Measurements from ENCODE around the gene SSB.
"Not testable (repeated sequence)": the region's sequence is repeated elsewhere in the genome, so short reads cannot be mapped to it uniquely, and the experiment has no call there.

SSB gene

GRCh38 chr2:169839954-169840746, 41.5 kb downstream of the SSB start:
- DNase-seq: no peak

DNA sequence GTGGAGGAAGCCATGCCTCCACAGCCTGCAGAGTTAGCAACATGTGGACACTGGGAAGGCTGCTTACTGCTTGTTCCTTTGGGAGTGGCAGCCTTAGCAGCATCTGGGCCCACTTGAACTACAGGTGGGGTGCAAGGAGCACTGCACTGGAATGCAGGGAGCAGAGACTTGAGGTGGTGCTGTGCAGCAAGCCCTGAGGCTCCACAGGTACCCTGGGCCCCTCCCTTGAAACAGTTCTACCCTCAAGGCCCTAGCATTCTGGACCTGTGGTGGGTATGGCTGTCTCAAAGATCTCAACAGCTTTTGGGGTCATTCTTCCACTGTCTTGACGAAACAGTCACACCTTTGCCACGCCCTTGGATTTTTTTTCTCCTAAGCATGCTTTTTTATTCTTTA, 42.1 kb downstream of the SSB start:
- DNase-seq: no peak

DNA sequence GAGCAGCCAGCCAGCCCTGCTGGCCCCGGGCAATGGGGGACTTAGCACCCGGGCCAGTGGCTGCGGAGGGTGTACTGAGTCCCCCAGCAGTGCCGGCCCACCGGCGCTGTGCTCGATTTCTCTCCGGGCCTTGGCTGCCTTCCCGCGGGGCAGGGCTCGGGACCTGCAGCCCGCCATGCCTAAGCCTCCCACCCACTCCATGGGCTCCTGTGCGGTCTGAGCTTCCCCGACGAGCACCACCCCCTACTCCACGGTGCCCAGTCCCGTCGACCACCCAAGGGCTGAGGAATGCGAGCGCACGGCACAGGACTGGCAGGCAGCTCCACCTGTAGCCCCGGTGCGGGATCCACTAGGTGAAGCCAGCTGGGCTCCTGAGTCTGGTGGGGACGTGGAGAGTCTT, 43.0 kb downstream of the SSB start:
- not testable (repeated sequence) for DNase-seq

DNA sequence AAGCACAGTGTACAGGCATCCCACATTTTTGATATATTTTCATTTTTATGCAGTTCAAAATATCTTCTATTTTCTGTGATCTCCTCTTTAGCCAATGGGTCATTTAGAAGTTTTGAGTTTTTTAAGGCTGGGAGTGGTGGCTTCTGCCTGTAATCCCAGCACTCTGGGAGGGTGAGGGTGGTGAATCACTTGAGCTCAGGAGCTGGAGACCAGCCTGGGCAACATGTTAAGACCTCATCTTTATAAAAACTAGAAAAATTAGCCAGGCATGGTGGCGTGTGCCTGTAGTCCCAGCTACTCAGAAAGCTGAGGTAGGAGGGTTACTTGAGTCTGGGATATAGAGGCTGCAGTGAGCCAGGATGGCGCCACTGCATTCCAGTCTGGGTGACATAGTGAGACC, 46.3 kb downstream of the SSB start:
- DNase-seq: no peak

DNA sequence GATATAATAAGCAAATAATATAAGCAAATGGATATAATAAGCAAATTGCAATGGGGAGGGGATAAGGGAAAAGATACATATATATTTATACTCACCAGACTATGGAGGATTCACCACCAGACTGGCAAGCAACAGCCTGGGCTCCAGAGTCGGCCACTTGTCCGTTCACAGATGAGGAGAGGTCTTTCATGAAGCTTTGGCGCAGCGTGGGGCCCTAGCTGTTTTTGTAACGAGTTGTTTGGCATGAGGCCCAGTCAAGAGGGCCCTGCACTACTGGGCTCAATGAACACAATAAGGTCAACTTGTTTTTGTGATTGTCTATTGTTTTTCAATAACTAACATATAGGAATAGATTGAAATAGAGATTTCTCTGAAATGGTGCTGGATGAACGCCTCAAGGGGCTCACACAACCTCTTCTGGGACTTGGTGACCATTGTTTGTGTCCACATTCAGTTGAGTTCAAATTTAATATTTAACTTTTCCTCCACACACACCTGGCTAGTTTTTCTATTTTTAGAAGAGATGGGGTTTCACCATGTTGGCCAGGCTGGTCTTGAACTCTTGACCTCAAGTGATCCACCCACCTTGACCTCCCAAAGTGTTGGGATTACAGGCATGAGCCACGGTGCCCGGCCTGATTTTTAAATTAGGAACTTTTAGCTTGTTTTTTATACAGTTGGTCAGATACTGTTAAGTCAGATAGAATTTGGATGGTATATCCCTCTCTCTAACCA, 50.5 kb downstream of the SSB start:
- not testable (repeated sequence) for DNase-seq

DNA sequence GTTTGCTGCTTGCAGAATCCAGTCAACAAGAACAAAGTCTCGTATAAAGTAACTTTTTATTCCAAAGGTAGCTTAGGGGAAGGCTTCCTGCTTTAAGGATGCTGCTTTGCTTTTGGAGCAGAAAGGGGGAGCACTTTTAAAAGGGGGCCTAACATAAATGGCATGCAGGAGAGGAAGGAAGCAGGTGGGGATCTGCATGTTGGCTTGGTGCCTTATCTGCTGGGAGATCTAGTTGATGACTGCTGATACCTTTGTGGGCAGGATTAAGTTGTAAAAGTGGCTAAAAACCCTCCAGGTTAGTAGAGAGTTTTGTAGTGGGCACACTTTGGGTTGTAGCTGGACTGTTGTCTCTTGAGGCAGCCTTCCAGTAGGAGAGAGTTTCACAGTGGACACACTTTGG, 51.0 kb downstream of the SSB start:
- no peak for DNase-seq

DNA sequence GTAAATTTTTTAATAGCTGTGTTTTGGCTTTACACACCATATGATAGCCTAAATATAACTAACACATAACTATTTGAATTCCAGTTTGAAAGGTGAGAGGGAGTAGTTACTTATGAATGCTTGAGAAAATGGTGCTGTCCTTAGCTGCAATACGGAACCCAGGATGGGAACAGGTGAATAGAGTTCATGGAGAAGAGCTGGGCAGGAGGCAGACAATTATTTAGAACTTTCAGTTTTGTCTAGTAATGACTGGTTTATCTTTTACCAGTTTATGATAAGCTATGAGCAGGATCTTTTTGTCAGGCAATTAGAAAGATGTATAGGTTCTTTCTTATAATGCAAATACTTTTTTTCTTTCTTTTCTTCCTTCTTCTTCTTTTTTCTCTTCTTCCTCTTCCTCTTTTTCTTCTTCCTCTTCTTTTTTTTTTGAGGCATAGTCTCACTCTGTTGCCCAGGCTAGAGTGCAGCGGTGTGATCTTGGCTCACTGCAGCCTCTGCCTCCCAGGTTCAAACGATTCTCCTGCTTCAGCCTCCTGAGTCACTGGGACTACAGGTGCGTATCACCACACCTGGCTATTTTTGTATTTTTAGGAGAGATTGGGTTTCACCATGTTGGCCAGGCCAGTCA, 54.5 kb downstream of the SSB start:
- no peak for DNase-seq

DNA sequence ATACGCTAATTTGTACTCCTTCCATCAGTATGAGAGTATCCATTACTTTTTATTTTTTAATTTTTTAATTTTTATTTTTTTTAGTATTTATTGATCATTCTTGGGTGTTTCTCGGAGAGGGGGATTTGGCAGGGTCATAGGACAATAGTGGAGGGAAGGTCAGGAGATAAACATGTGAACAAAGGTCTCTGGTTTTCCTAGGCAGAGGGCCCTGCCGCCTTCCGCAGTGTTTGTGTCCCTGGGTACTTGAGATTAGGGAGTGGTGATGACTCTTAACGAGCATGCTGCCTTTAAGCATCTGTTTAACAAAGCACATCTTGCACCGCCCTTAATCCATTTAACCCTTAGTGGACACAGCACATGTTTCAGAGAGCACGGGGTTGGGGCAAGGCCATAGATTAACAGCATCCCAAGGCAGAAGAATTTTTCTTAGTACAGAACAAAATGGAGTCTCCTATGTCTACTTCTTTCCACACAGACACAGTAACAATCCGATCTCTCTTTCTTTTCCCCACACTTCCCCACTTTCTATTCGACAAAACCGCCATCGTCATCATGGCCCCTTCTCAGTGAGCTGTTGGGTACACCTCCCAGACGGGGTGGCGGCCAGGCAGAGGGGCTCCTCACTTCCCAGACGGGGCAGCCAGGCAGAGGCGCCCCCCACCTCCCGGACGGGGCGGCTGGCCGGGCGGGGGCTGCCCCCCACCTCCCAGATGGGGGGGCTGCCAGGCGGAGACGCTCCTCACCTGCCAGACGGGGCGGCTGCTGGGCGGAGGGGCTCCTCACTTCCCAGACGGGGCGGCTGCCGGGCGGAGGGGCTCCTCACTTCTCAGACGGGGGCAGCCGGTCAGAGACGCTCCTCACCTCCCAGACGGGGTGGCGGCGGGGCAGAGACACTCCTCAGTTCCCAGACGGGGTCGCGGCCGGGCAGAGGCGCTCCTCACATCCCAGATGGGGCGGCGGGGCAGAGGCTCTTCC, 56.9 kb downstream of the SSB start:
- DNase-seq: not testable (repeated sequence)

DNA sequence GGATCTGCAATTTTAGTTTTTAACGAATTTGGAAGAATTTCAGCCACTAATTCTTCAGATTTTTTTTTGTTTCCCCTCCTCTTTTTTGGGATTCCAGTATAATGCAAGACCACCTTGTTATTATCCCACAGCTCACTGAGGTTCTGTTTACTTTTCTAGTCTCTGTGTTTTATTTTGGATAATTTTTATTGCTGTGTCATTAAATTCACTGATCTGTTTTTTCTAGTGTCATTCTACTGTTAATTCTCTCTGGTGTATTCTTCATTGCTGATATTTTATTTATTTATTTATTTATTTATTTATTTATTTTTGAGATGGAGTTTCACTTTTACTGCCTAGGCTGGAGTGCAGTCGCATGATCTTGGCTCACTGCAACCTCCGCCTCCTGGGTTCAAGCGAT, 60.8 kb downstream of the SSB start:
- no peak for DNase-seq

DNA sequence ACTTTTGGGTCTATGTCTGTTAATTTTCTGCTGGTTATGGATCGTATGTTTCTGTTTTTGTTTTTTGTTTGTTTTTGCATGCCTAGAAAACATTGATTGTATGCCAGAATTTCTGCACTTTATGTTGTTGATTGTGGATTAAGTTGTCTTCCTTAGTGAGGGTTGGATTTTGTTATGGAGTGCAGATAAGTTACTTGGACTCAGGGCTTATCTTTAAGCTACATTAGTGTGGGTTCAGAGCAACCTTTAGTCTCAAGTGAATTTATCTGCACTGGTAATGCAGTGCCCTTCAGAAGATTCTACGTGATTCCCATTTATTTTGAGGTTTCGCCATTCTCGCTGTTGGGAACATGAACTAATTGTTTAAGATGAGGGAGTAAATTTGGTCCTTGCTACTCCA, 61.5 kb downstream of the SSB start:
- no peak for DNase-seq

Data from SIG-M5 (cell line).